GM21381 (cell line): Measurements from ENCODE around the gene EPHA5.

ENCODE experiments used
- ATAC-seq: cut with Tn5 transposase; IDR thresholded peaks from one replicate; pipeline ENCODE4 v1.9.1; 2021; ENCODE audit warnings: mild to moderate bottlenecking, moderate library complexity; ENCODE audit not compliant: unreplicated experiment

Gene EPHA5

GRCh38 chr4:65670331-65671031 lies at the start of gene EPHA5:
Gene EPHA5 (minus strand): TSS chr4:65670489. CDS start chr4:65669742, 747 bp downstream.
- no peak for ATAC-seq

GRCh38 chr4:65719635-65720034 lies 49.3 kb upstream of the EPHA5 start:
- ATAC-seq, result no peak

- ATAC-seq, result no peak
These were observed 28.3 kb upstream of the EPHA5 start for GRCh38 chr4:65698631-65699030.

- ATAC-seq, result no peak
These were observed 26.1 kb upstream of the EPHA5 start for GRCh38 chr4:65696436-65696835.

GRCh38 chr4:65671372-65671771 lies 1.1 kb upstream of the EPHA5 start:
- ATAC-seq, result no peak

- no peak for ATAC-seq
These were observed 314 bp downstream of the EPHA5 start for GRCh38 chr4:65670020-65670330.

- no peak for ATAC-seq
These were observed 924 bp downstream of the EPHA5 start for GRCh38 chr4:65669111-65670019.

GRCh38 chr4:65668201-65669089 lies 1.8 kb downstream of the EPHA5 start:
- ATAC-seq, result no peak

GRCh38 chr4:65667506-65668041 lies 2.7 kb downstream of the EPHA5 start:
- no peak for ATAC-seq

- no peak for ATAC-seq
These were observed 4.3 kb downstream of the EPHA5 start for GRCh38 chr4:65665771-65666523.

- ATAC-seq, result no peak
These were observed 8.8 kb downstream of the EPHA5 start for GRCh38 chr4:65661471-65661870.

- no peak for ATAC-seq
These were observed 12.2 kb downstream of the EPHA5 start for GRCh38 chr4:65658117-65658516.

- ATAC-seq, result no peak
These were observed 14.3 kb downstream of the EPHA5 start for GRCh38 chr4:65656008-65656407.

GRCh38 chr4:65654976-65655375 lies 15.3 kb downstream of the EPHA5 start:
- no peak for ATAC-seq

GRCh38 chr4:65653740-65654361 lies 16.4 kb downstream of the EPHA5 start:
- ATAC-seq, result no peak

GRCh38 chr4:65651751-65652150 lies 18.5 kb downstream of the EPHA5 start:
- no peak for ATAC-seq

- no peak for ATAC-seq
These were observed 19.3 kb downstream of the EPHA5 start for GRCh38 chr4:65651031-65651430.

GRCh38 chr4:65646136-65646535 lies 24.2 kb downstream of the EPHA5 start:
- ATAC-seq, result no peak

GRCh38 chr4:65645185-65645584 lies 25.1 kb downstream of the EPHA5 start:
- no peak for ATAC-seq
